ENCODE measurements around the gene MCF2L. TPM values are rescaled to one million over a fixed set of nuclear protein-coding genes. Genes with fewer than 3 reads are reported as not detected.

MCF2L gene
- total RNA-seq, 1 experiment from 2014 or later: not detected

DNA sequence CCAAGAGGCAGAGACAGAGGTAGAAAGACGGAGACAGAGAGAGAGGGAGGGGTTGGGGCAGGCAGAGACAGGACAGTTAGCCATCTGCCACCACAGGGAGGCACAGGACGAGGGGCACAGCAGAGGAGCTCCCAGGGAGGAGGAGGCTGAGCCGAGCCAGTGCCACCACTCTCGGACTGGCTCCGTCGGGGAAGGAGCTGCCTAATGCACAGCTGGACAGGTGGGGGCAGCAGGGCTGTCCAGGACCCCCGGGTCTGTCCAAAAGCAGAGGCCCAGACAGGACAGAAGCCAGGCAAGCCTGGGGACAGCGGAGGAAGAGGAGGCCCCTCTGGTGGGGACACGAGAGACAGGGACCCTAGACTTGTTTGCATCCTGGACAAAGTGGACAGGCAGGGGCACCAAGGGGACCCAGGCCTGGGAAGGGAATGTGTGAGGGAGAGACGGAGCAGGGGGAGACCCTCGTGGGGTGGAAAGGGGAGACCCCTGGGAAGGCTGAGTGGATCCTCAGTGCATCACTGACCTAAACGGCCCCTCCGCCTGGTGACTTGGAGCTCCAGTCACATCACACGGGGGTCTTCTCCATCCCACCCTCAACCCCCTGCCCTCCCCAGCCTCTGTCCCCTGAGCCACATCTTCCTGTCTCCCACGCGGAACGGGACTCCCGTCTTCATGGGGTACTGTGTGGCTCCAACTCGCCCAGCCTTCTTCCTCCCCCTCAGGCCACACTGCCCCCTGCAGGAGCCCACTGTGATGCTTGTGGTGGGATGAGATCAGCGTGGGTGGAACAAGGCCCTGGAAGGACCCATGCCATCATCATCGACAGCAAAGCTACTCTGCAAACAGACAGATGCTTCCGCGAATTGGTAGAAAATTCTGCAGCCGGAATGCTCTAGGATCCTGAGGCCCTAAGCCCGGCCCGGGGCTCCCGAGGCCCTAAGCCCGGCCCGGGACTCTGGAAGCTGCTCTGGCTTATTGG is 154.5 kb downstream of the MCF2L start:
- POLR2A ChIA-PET: no interaction called here
- BruUV-seq (replicated peaks): no TSS peak
- H3K4me1 Mint-ChIP-seq (ENCODE audit: insufficient read depth, unreplicated experiment): no peaks in the 10 kb centered on the region
- no peaks in the 10 kb centered on the region for H3K9me3 Mint-ChIP-seq (ENCODE audit: unreplicated experiment)
- TF ChIP-seq, protein P1, sequence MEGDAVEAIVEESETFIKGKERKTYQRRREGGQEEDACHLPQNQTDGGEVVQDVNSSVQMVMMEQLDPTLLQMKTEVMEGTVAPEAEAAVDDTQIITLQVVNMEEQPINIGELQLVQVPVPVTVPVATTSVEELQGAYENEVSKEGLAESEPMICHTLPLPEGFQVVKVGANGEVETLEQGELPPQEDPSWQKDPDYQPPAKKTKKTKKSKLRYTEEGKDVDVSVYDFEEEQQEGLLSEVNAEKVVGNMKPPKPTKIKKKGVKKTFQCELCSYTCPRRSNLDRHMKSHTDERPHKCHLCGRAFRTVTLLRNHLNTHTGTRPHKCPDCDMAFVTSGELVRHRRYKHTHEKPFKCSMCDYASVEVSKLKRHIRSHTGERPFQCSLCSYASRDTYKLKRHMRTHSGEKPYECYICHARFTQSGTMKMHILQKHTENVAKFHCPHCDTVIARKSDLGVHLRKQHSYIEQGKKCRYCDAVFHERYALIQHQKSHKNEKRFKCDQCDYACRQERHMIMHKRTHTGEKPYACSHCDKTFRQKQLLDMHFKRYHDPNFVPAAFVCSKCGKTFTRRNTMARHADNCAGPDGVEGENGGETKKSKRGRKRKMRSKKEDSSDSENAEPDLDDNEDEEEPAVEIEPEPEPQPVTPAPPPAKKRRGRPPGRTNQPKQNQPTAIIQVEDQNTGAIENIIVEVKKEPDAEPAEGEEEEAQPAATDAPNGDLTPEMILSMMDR (IDR thresholded peaks at IDR 0.05; ENCODE audit: unreplicated experiment): no peak
- H3K27me3 Mint-ChIP-seq (ENCODE audit: insufficient read depth, unreplicated experiment): peaks cover 26% of the 10 kb centered on the region
- H3K4me3 Mint-ChIP-seq (ENCODE audit: unreplicated experiment): no peak overlapping the region
- no peak overlapping the region for H3K27ac Mint-ChIP-seq (ENCODE audit: low read depth, unreplicated experiment)
- CTCF ChIA-PET: no interaction called here
- H3K36me3 Mint-ChIP-seq (ENCODE audit: insufficient read depth, unreplicated experiment): peaks cover 6% of the 10 kb centered on the region
- no peak for DNase-seq (ENCODE audit: unreplicated experiment)
- intact Hi-C loops (cut with micrococcal nuclease): no loop called here

DNA sequence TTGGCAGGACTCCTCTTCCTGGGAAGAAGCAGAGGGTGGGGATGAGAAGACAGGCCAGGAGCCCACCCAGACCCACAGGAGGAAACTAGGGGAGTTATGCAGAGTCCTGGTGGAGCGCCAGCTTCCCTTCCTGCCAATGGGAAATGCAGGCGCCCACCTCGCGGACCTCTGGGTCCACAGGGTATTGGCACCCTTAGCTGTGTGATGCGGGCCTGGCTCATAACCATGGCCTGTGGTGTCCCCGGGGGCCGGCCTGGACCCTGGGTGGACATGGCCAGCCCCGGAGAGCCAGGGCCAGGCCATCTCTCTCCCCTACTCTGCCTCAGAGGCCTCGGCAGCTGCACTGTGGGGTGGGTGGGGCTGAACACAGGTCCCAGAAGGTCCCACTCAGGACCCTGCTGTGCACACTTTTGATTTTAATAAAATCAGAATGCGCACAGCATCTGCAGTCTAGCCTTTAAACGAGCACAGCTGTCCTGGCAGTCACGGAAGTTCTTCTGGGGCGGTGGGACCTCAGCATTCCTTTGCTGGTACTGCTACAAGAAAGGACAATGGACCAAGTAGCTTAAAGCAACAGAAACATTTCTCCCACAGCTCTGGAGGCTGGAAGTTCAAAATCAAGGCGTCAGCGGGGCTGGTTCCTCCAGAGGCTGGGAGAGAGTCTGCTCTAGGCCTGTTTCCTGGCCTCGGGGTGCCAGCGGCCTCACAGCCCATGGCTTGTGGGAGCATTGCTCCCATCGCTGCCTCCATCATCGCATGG is 155.4 kb downstream of the MCF2L start:
- no peaks in the 10 kb centered on the region for H3K4me1 Mint-ChIP-seq (ENCODE audit: insufficient read depth, unreplicated experiment)
- DNase-seq (ENCODE audit: unreplicated experiment): no peak
- no TSS peak for BruUV-seq (replicated peaks)
- peaks cover 6% of the 10 kb centered on the region for H3K36me3 Mint-ChIP-seq (ENCODE audit: insufficient read depth, unreplicated experiment)
- peaks cover 27% of the 10 kb centered on the region for H3K27me3 Mint-ChIP-seq (ENCODE audit: insufficient read depth, unreplicated experiment)
- no peak overlapping the region for H3K4me3 Mint-ChIP-seq (ENCODE audit: unreplicated experiment)
- CTCF ChIA-PET: no interaction called here
- intact Hi-C loops (cut with micrococcal nuclease): no loop called here
- POLR2A ChIA-PET: no interaction called here
- TF ChIP-seq, protein P1 (IDR thresholded peaks at IDR 0.05; ENCODE audit: unreplicated experiment): no peak
- no peak overlapping the region for H3K27ac Mint-ChIP-seq (ENCODE audit: low read depth, unreplicated experiment)
- H3K9me3 Mint-ChIP-seq (ENCODE audit: unreplicated experiment): no peaks in the 10 kb centered on the region

DNA sequence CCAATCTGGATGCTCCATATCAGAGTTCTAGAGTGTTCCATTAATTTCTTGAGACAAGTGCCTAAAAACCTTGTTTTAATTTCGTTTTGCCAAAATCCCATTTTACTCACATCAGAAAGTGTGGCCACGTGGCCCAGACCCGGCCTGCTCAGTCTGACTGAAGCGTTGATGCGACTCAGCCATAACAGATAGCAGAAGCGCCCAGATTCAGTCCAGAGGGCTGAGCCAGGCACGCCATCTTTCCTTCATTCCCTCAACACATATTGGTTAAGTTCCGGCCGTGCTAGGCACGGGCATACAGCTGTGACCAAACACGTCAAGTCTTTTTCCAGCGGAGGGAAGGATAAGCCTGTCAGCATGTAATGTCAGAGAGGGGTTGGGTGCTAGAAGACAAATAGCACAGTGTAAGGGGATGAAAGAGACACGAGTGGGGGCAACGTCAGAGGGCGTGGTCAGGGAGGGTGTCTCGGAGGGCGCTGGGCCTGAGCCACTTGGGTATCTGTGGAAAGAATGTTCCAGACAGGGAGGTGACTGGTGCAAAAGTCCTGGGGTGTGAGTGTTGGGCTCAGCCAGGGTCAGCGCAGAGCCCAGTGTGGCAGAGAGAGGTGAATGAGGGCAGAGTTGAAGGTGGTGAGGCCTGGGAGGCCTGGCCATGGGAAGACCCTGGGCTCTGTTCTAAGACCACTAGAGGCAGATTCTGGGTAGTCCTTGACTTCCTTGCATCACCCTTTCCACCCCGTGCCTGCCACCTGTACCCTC is 156.7 kb downstream of the MCF2L start:
- POLR2A ChIA-PET: interaction anchor here (0.7 kb wide), 1 partner anchor 81 kb away, joined by 3 read pairs; no protein-coding TSS in a partner anchor
- no peak overlapping the region for H3K4me3 Mint-ChIP-seq (ENCODE audit: unreplicated experiment)
- BruUV-seq (replicated peaks): no TSS peak
- peaks cover 27% of the 10 kb centered on the region for H3K27me3 Mint-ChIP-seq (ENCODE audit: insufficient read depth, unreplicated experiment)
- DNase-seq (ENCODE audit: unreplicated experiment): no peak
- no peak overlapping the region for H3K27ac Mint-ChIP-seq (ENCODE audit: low read depth, unreplicated experiment)
- intact Hi-C loops (cut with micrococcal nuclease): no loop called here
- H3K4me1 Mint-ChIP-seq (ENCODE audit: insufficient read depth, unreplicated experiment): no peaks in the 10 kb centered on the region
- CTCF ChIA-PET: no interaction called here
- H3K9me3 Mint-ChIP-seq (ENCODE audit: unreplicated experiment): no peaks in the 10 kb centered on the region
- H3K36me3 Mint-ChIP-seq (ENCODE audit: insufficient read depth, unreplicated experiment): peaks cover 6% of the 10 kb centered on the region
- TF ChIP-seq, protein P1 (IDR thresholded peaks at IDR 0.05; ENCODE audit: unreplicated experiment): no peak
